Adrenal gland (tissue), 5 donors: ENCODE data around the gene CASP10.

Experiments used
- POLR2A ChIP-seq, 2 donors: fragments of 450-650 bp; IDR thresholded peaks; one replicate each; pipeline ENCODE4 v1.6.1; 2017; ENCODE audit warnings: antibody characterized with exemption in 2 of 2, mild to moderate bottlenecking in 2 of 2, moderate library complexity in 1 of 2
- TF ChIP-seq, protein P1 (sequence below), 6 experiments: fragments of 450-650 bp in 4 of 6; fragments of 200-600 bp in 2 of 6; sonication (generic) in 1 of 6; IDR thresholded peaks; 1 replicate in 5 of 6; 2 replicates in 1 of 6; pipeline versions ENCODE4 v1.5.1 to v1.8.0; 2016 to 2021; ENCODE audit warnings: antibody characterized with exemption in 6 of 6, mild to moderate bottlenecking in 2 of 6, moderate library complexity in 1 of 6
- donor health status: DM: no; HTN: no; CAD: no.

DNA sequence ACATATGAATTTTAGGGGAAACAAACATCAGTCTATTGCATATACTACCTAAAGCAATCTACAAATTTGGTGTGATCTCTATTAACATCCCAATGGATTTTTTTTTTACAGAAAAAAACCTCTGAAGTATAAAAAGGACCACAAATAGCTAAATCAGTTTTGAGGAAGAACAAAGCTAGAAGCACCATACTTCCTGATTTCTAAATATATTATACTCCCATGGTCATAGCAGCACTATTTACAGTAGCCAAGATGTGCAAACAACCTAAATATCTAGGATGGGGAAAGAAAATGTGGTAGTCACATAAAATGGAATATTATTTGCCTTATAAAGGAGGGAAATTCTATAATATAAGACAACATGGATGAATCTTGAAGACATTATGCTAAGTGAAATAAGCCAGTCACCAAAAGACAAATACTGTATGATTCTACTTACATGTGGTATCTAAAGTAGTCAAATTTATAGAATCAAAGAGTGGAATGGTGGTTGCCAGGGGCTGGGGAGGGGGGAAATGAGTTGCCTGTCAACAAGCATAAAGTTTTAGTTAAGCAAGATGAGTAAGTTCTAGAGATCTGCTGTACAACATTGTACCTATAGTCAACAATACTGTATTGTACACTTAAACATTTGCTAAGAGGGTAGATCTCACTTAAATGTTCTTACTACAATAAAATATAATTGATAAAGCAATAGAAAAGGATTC lies 59.8 kb downstream of the CASP10 start:
- TF ChIP-seq, protein P1, sequence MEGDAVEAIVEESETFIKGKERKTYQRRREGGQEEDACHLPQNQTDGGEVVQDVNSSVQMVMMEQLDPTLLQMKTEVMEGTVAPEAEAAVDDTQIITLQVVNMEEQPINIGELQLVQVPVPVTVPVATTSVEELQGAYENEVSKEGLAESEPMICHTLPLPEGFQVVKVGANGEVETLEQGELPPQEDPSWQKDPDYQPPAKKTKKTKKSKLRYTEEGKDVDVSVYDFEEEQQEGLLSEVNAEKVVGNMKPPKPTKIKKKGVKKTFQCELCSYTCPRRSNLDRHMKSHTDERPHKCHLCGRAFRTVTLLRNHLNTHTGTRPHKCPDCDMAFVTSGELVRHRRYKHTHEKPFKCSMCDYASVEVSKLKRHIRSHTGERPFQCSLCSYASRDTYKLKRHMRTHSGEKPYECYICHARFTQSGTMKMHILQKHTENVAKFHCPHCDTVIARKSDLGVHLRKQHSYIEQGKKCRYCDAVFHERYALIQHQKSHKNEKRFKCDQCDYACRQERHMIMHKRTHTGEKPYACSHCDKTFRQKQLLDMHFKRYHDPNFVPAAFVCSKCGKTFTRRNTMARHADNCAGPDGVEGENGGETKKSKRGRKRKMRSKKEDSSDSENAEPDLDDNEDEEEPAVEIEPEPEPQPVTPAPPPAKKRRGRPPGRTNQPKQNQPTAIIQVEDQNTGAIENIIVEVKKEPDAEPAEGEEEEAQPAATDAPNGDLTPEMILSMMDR (IDR thresholded peaks at IDR 0.05): no peak
- TF ChIP-seq POLR2A (IDR thresholded peaks at IDR 0.05): no peak
